ENCODE results near the gene CREBBP.

GRCh38 chr16:3698941-3699340, 181.6 kb downstream of the CREBBP start:
- no peak for TF ChIP-seq USF1 (IDR thresholded peaks at IDR 0.05)
- no peak for TF ChIP-seq ZBTB7A (IDR thresholded peaks at IDR 0.05; ENCODE audit: low read depth)
- no peak for TF ChIP-seq REST (IDR thresholded peaks at IDR 0.05; ENCODE audit: low read depth)
- TF ChIP-seq FOXM1 (IDR thresholded peaks at IDR 0.05; ENCODE audit: borderline replicate concordance, low read depth) = no peak
- no peak for TF ChIP-seq CEBPB (IDR thresholded peaks at IDR 0.05)
- TF ChIP-seq MAX (IDR thresholded peaks at IDR 0.05) = no peak
- TF ChIP-seq CREB1 (IDR thresholded peaks at IDR 0.05; ENCODE audit: low read depth) = no peak
- no peak for TF ChIP-seq EP300 (IDR thresholded peaks at IDR 0.05; ENCODE audit: borderline replicate concordance)
- no peak for TF ChIP-seq TEAD4 (IDR thresholded peaks at IDR 0.05)
- TF ChIP-seq TAF1 (IDR thresholded peaks at IDR 0.05; ENCODE audit: low read depth) = no peak
- TF ChIP-seq NFIC (IDR thresholded peaks at IDR 0.05) = no peak

Measured in Ishikawa (cell line).